Testis (tissue), 5 donors: ENCODE measurements around the gene RNF11. TPM values are rescaled to one million over a fixed set of nuclear protein-coding genes. Genes with fewer than 3 reads are reported as not detected.

Experiments
- DNase-seq: peaks from one replicate; pipeline ENCODE4 v3.0.0-alpha.2; 2019
- H3K27ac ChIP-seq, 2 donors: fragments of 200-600 bp; sonication (generic); one replicate each; pipeline ENCODE4 v1.5.1; 2019
- H3K27me3 ChIP-seq: fragments of 200-600 bp; sonication (generic); one replicate; pipeline ENCODE4 v1.5.1; 2019
- H3K36me3 ChIP-seq: fragments of 200-600 bp; sonication (generic); one replicate; pipeline ENCODE4 v1.5.1; 2017; ENCODE audit warnings: low read depth; ENCODE audit errors: missing control alignments
- H3K4me1 ChIP-seq: fragments of 200-600 bp; sonication (generic); one replicate; pipeline ENCODE4 v1.5.1; 2019
- H3K4me3 ChIP-seq, 2 donors: fragments of 200-600 bp; sonication (generic); one replicate each; pipeline ENCODE4 v1.5.1; 2017 to 2019
- H3K9me3 ChIP-seq: fragments of 200-600 bp; sonication (generic); one replicate; pipeline ENCODE4 v1.5.1; 2017
- CTCF ChIP-seq, 3 experiments: fragments of 450-650 bp in 2 of 3; fragments of 200-600 bp in 1 of 3; sonication (generic) in 1 of 3; IDR thresholded peaks; one replicate each; pipeline ENCODE4 v1.5.1; 2016 to 2019; ENCODE audit warnings: antibody characterized with exemption in 3 of 3, mild to moderate bottlenecking in 2 of 3, moderate library complexity in 1 of 3
- POLR2A ChIP-seq: fragments of 450-650 bp; IDR thresholded peaks from one replicate; pipeline ENCODE4 v1.6.1; 2017; ENCODE audit warnings: antibody characterized with exemption, mild to moderate bottlenecking, moderate library complexity
- WGBS, 2 donors: methylation state at CpG; one replicate each; pipeline ENCODE4 v1.1.5; 2018; 5-methylcytosine and 5-hydroxymethylcytosine counted together
- intact Hi-C: fragments of 100-400 bp; cut with DNase I; formaldehyde crosslinking; loops from one replicate; pipeline ENCODE4 v1.15.1; 2023; ENCODE audit warnings: low total_unique reads
- long read RNA-seq, 2 donors: transcript quantifications; one replicate each; lab custom pipeline, GENCODE V29; 2026
- polyA plus RNA-seq: library from polyadenylated mRNA; stranded (reverse); fragments of 350-450 nt; fragmentation: Illumina TruSeq; extraction: RNeasy Lipid Tissue Mini Kit (QIAGEN cat#74804); gene quantifications from one replicate; pipeline ENCODE4 v1.2.3, GENCODE V29; 2014; ENCODE audit warnings: low read depth, low replicate concordance; ENCODE audit not compliant: insufficient read depth
- total RNA-seq, 2 donors: library from RNA; depleted of rRNA; stranded (reverse); fragments of >200 nt; gene quantifications; one replicate each; pipeline ENCODE4 v1.2.3, GENCODE V29; 2016

Gene RNF11, protein sequence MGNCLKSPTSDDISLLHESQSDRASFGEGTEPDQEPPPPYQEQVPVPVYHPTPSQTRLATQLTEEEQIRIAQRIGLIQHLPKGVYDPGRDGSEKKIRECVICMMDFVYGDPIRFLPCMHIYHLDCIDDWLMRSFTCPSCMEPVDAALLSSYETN
- total RNA-seq (10 to 100 TPM; 59.8 to 89.7 TPM), polyA plus RNA-seq (108 TPM)
- long read RNA-seq, donor 1, transcript RNF11-201 (3 exons, 3,084 nt), result major isoform, 44 of 90 reads
- long read RNA-seq, donor 1, partial matches to known transcripts, result 46 of 90 reads
- long read RNA-seq, donor 1, other reads (novel, unspliced or antisense), result 0 of 90 reads
- long read RNA-seq, donor 2, transcript RNF11-201 (3 exons, 3,084 nt), result major isoform, 28 of 48 reads
- long read RNA-seq, donor 2, partial matches to known transcripts, result 19 of 48 reads
- long read RNA-seq, donor 2, other reads (novel, unspliced or antisense), result 0 of 48 reads

GRCh38 chr1:51235673-51236530 is at the start of gene RNF11:
TSS of gene RNF11 (plus strand) at chr1:51236273. CDS start at chr1:51236757, 484 bp downstream.
- peak in 1 of 3 experiments; percentile 5 for TF ChIP-seq CTCF (IDR thresholded peaks at IDR 0.05)
- peak; percentile 93 for TF ChIP-seq POLR2A
- no peaks in the 10 kb centered on the region for H3K27me3 ChIP-seq
- H3K9me3 ChIP-seq, result no peaks in the 10 kb centered on the region
- WGBS, 2 donors, result 0% methylated on average over 27 to 43 of the region's 57 CpGs
- intact Hi-C loops, result no loop called here
- H3K4me3 ChIP-seq, result peak within 1 kb of the TSS; percentile 97 to 98
- H3K27ac ChIP-seq, result peak within 1 kb of the TSS; percentile 98
- no peaks in the 10 kb centered on the region for H3K36me3 ChIP-seq
- H3K4me1 ChIP-seq, result peaks cover 22% of the 10 kb centered on the region
- peak; percentile 95 for DNase-seq

DNA sequence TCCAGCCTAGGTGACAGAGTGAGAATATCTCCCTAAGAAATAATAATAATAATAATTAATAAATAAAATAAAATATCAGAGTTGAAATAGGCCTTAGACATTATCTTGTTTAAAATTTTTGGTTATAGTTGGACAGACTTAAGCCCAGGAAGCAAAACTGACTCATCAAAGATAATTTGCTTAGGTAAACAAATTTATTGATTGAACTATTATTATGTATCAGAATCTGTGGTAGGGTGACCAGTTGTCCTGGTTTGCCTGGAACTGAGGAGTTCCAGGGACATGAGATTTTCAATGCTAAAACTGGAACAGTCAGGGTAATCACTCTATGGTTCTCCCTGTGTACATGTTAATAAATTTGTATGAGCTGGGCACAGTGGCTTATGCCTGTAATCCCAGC is 47.8 kb upstream of the RNF11 start:
- H3K27me3 ChIP-seq, result no peaks in the 10 kb centered on the region
- TF ChIP-seq CTCF (IDR thresholded peaks at IDR 0.05) (no peak), POLR2A (no peak)
- H3K4me1 ChIP-seq, result no peaks in the 10 kb centered on the region
- intact Hi-C loops, result no loop called here
- no peak for DNase-seq
- no peaks in the 10 kb centered on the region for H3K9me3 ChIP-seq
- H3K36me3 ChIP-seq, result no peaks in the 10 kb centered on the region
- H3K27ac ChIP-seq, result no peak overlapping the region
- H3K4me3 ChIP-seq, result no peak overlapping the region

DNA sequence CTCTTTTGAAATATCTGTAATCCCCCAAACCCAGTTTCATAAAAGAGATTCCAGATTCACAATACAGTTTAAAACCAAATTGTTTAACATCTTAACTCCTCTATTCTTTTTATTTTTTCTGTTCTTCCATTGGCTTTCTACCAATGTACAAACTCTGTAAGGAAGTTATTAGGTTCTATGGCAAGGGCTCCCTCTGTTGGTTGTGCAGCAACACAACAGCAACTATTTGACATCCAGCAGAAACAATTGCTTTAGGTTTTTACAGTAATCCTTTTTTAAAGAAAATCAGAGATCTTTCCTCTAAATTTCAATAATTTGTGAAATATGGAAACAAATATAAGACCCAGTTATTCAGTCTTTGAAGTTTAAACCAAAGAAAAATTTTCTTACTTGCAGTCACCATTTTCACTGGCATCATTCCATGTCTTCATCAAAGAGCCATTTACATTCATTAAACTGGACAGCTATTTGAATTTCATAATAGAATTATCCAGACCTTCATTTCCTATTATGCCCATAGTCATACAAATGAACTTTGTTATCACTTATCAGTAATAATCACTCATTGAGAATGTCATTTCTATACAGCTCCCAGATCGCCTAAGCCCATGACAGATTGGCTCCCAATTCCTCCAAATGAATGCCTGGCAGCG is 46.5 kb upstream of the RNF11 start:
- intact Hi-C loops, result loop anchor here (10.0 kb wide), 1 partner anchor 105 kb away; no protein-coding TSS in a partner anchor
- H3K4me3 ChIP-seq, result no peak overlapping the region
- no peak overlapping the region for H3K27ac ChIP-seq
- no peaks in the 10 kb centered on the region for H3K4me1 ChIP-seq
- H3K36me3 ChIP-seq, result no peaks in the 10 kb centered on the region
- WGBS, 2 donors, result 76 to 85% methylated on average over 2 of the region's 2 CpGs
- no peak for TF ChIP-seq POLR2A
- TF ChIP-seq CTCF (IDR thresholded peaks at IDR 0.05), result peak; percentile 63 to 86 (median 81)
- no peaks in the 10 kb centered on the region for H3K27me3 ChIP-seq
- H3K9me3 ChIP-seq, result no peaks in the 10 kb centered on the region
- DNase-seq, result peak; percentile 42

DNA sequence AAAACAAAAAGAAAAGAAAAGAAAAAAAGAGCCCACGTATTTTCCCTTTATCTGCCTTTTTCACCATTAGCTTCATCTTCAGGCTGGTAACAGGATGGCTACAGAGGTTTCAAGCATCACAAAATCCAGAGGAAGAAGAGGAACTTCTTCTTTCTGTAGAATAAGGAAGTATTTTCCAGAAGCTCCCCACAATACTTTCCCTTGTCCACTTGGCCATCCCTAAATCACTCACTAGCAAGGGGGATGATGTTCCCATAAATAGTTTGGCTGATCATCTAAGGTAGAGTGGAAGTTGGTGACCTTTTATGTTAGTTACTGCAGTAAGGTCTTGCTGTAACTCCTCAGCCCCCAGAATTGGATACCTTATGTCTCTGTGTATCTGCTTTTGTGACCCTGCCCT is 45.1 kb upstream of the RNF11 start:
- Histone ChIP-seq H3K4me1 (no peaks in the 10 kb centered on the region), H3K4me3 (no peak overlapping the region), H3K27ac (no peak overlapping the region), H3K9me3 (no peaks in the 10 kb centered on the region), H3K27me3 (no peaks in the 10 kb centered on the region), H3K36me3 (no peaks in the 10 kb centered on the region)
- TF ChIP-seq CTCF (IDR thresholded peaks at IDR 0.05) (no peak), POLR2A (no peak)
- no peak for DNase-seq
- intact Hi-C loops, result loop anchor here (10.0 kb wide), 1 partner anchor 104 kb away; no protein-coding TSS in a partner anchor
- 58 to 77% methylated on average over 1 of the region's 1 CpG for WGBS, 2 donors
